ENCODE results near the gene EIF6.
"Not testable (repeated sequence)": the region's sequence is repeated elsewhere in the genome, so short reads cannot be mapped to it uniquely, and the experiment has no call there.

The EIF6 gene

GRCh38 chr20:35254448-35254999, 30.0 kb downstream of the EIF6 start:
- no peak for DNase-seq (ENCODE audit: low spot score)

- DNase-seq (ENCODE audit: low spot score): no peak
Measured at GRCh38 chr20:35253010-35253409, 31.6 kb downstream of the EIF6 start.

DNA sequence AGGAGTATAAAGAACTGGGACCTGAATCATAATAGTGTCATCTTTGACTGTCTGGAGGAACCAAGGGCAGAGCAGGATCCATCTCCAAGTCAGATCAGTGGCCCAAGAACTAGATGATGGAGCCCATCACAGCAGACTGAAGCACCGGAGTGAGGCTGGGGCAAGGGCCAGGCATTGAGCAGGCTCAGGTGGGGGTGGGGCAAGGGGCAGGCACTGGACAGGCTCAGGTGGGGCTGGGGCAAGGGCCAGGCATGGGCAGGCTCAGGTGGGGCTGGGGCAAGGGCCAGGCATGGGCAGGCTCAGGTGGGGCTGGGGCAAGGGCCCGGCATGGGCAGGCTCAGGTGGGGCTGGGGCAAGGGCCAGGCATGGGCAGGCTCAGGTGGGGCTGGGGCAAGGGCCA, 32.0 kb downstream of the EIF6 start:
- not testable (repeated sequence) for DNase-seq (ENCODE audit: low spot score)

GRCh38 chr20:35252037-35252461, 32.5 kb downstream of the EIF6 start:
- no peak for DNase-seq (ENCODE audit: low spot score)

GRCh38 chr20:35251613-35251940, 33.0 kb downstream of the EIF6 start:
- DNase-seq (ENCODE audit: low spot score): no peak

GRCh38 chr20:35248641-35249475, 35.7 kb downstream of the EIF6 start:
- no peak for DNase-seq (ENCODE audit: low spot score)

GRCh38 chr20:35246723-35247122, 37.8 kb downstream of the EIF6 start:
- no peak for DNase-seq (ENCODE audit: low spot score)

DNA sequence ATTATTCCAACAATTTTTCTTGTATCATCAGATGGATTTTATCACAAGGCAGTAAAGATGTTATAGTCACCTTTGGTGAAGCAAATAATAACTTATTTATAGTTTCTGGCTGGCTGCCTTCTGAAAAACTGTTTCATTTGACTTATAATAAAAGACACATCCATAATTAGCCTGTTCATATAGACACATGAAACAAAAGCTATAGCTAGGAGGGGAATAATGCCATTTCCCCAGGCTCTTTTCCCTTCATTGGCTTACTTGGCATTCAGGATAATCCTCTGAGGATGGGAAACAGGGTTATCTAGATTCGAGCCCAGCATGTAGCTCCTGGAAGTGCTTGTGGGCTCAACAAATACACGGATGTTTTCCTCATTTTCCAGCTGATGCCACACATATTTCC, 40.6 kb downstream of the EIF6 start:
- DNase-seq (ENCODE audit: low spot score): no peak

- DNase-seq (ENCODE audit: low spot score): no peak
Measured at GRCh38 chr20:35243317-35243716, 41.3 kb downstream of the EIF6 start.

DNA sequence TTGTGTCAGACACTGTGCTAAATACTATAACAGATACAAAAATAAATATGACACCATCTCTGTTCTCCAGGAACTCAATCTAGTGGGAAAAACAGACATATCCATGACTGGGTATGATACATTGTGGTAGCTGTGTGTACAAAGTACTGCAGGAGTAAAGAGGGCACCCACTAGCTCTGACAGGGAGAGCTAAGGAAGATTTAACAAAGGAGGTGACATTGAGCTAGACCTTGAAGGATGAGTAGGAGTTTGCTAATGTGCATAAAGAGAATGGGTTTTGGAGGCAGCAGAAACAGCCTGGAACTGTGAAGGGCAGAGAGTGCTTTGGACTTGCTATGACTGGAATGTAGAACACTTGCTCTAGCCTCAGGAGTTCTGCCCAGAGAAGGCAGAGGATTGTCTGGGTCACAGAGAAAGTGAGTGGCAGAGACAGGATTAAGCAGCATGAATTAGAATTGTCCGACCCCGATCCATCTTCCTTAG, 43.7 kb downstream of the EIF6 start:
- no peak for DNase-seq (ENCODE audit: low spot score)

DNA sequence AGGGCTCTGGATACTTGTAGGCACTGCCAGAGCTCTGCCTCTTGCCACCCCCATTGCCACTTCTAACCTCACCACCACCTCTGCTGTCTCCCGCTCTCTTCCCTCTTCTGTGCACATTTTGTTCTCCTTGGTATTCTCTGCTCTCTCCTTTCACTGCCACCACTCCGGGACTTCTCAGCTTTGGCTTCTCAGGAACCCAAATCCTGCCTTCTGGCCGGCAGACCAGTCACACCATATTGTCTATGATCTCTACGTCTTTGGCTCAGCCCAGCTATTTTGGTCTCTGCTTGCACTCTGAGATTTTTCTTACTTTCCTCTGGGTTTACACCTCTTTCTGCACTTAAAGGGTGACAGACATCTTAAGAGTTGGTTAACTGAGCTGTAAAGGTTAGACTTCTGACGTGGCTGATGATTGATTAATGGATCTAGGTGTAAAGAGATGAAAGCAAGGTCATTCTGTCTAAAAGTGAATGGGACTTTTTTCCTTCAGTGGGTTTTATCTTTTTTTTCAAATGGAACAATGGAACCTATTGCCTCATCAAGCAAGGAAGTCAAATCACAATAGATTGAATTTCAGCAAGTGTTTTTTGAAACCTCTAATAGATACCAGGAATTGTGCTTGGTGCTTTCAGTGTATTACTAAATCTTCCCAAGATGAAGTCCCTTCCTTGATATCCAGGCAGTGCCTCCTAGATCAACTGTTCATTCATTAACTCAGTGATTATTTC, 44.3 kb downstream of the EIF6 start:
- DNase-seq (ENCODE audit: low spot score): no peak

DNA sequence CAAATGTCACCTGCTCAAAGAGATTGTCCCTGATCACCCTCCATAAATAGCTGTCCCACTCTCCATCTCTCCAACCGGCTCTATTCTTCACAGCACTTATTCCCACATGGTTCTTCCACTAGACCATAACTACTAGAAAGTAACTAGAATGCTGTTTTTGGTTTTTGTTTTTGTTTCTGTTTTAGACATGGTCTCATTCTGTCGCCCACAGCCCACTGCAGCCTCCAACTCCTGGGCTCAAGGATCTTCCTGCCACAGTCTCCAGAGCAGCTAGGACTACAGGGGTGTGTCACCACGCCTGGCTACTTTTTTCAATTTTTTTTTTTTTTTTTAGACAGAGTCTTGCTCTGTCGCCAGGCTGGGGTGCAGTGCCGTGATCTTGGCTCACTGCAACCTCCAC, 45.8 kb downstream of the EIF6 start:
- no peak for DNase-seq (ENCODE audit: low spot score)

GRCh38 chr20:35238170-35238569, 46.4 kb downstream of the EIF6 start:
- DNase-seq (ENCODE audit: low spot score): no peak

GRCh38 chr20:35237486-35237885, 47.1 kb downstream of the EIF6 start:
- DNase-seq (ENCODE audit: low spot score): no peak

GRCh38 chr20:35235881-35236280, 48.7 kb downstream of the EIF6 start:
- no peak for DNase-seq (ENCODE audit: low spot score)

DNA sequence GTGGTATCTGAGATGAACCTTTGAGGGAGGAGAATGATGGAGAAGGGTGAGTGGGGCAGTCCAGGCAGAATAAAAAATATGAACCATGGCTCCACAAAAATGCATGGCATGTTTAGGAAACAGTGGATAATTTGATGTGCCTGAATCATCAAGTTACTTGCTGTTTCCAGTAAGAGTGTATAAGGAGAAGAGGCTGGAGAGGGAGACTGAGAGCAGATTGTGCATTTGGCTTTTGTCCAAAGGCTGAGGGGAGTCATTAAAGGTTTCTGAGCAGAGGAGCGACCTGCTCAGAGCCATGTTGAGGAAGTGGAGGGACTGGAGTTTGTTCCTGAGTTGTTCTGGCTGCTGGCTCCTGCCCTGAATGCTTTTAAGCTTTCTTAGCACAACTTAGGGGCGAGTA, 52.0 kb downstream of the EIF6 start:
- no peak for DNase-seq (ENCODE audit: low spot score)

Data from ecto neural progenitor cell (in vitro differentiated cells).